Liver (tissue), 9 donors: Measurements from ENCODE around the gene C1GALT1C1L. TPM values are rescaled to one million over a fixed set of nuclear protein-coding genes. Genes with fewer than 3 reads are reported as not detected.

Experiments
- DNase-seq: peaks from one replicate; pipeline ENCODE4 v3.0.0-alpha.2; 2017; ENCODE audit warnings: low spot score
- H3K27ac ChIP-seq, 2 donors: one replicate each; pipeline ENCODE4 v1.7.0; 2013; ENCODE audit warnings: inconsistent platforms in 2 of 2, low read length in 2 of 2, control low read depth in 1 of 2, low read depth in 1 of 2, mild to moderate bottlenecking in 1 of 2
- H3K27me3 ChIP-seq, 4 donors: one replicate each; pipeline versions ENCODE4 v1.6.1 to v1.7.0; 2013; ENCODE audit warnings: low read length in 3 of 4, inconsistent platforms in 1 of 4, mild to moderate bottlenecking in 1 of 4, moderate library complexity in 1 of 4; ENCODE audit not compliant: control insufficient read depth in 4 of 4, insufficient read depth in 4 of 4
- H3K36me3 ChIP-seq, 4 donors: one replicate each; pipeline versions ENCODE4 v1.6.1 to v1.7.0; 2013; ENCODE audit warnings: low read length in 3 of 4, mild to moderate bottlenecking in 3 of 4, low read depth in 1 of 4, moderate library complexity in 1 of 4; ENCODE audit not compliant: control insufficient read depth in 4 of 4, insufficient read depth in 3 of 4
- H3K4me1 ChIP-seq, 4 donors: one replicate each; pipeline versions ENCODE4 v1.6.1 to v1.7.0; 2013; ENCODE audit warnings: low read length in 3 of 4, mild to moderate bottlenecking in 3 of 4, moderate library complexity in 1 of 4; ENCODE audit not compliant: control insufficient read depth in 4 of 4, insufficient read depth in 4 of 4
- H3K4me3 ChIP-seq, 3 donors: one replicate each; pipeline versions ENCODE4 v1.6.1 to v1.7.0; 2013; ENCODE audit warnings: low read length in 3 of 3, control low read depth in 1 of 3, low read depth in 1 of 3, mild to moderate bottlenecking in 1 of 3
- H3K9ac ChIP-seq, 2 donors: one replicate each; pipeline ENCODE4 v1.7.0; 2013; ENCODE audit warnings: low read length in 2 of 2, mild to moderate bottlenecking in 2 of 2, moderate library complexity in 2 of 2, control low read depth in 1 of 2, low read depth in 1 of 2
- H3K9me3 ChIP-seq, 4 donors: one replicate each; pipeline versions ENCODE4 v1.6.1 to v1.7.0; 2013; ENCODE audit warnings: low read length in 3 of 4; ENCODE audit not compliant: control insufficient read depth in 4 of 4
- EGR1 ChIP-seq, 2 donors: IDR thresholded peaks; 2 replicates each; pipeline ENCODE4 v1.6.1; 2016 to 2018; ENCODE audit warnings: antibody characterized with exemption in 2 of 2, low read depth in 2 of 2
- FOXA1 ChIP-seq: IDR thresholded peaks from 2 replicates; pipeline ENCODE4 v1.6.1; 2016; ENCODE audit warnings: antibody characterized with exemption
- FOXA2 ChIP-seq: IDR thresholded peaks from 2 replicates; pipeline ENCODE4 v1.6.1; 2016; ENCODE audit warnings: antibody characterized with exemption
- GABPA ChIP-seq, 2 donors: IDR thresholded peaks in 1 of 2; conservative IDR thresholded peaks in 1 of 2; 2 replicates each; pipeline ENCODE4 v1.6.1; 2016; ENCODE audit warnings: antibody characterized with exemption in 2 of 2, mild to moderate bottlenecking in 1 of 2, moderate library complexity in 1 of 2
- HNF4A ChIP-seq, 2 donors: conservative IDR thresholded peaks; 2 replicates each; pipeline ENCODE4 v1.6.1; 2016; ENCODE audit warnings: antibody characterized with exemption in 2 of 2, mild to moderate bottlenecking in 2 of 2
- HNF4G ChIP-seq: IDR thresholded peaks from 2 replicates; pipeline ENCODE4 v1.6.1; 2016; ENCODE audit warnings: antibody characterized with exemption
- JUND ChIP-seq, 2 donors: IDR thresholded peaks; 2 replicates each; pipeline ENCODE4 v1.6.1; 2016; ENCODE audit warnings: antibody characterized with exemption in 2 of 2
- NR2F2 ChIP-seq: IDR thresholded peaks from 2 replicates; pipeline ENCODE4 v1.6.1; 2016; ENCODE audit warnings: antibody characterized with exemption
- RAD21 ChIP-seq, 2 donors: IDR thresholded peaks; 2 replicates each; pipeline ENCODE4 v1.6.1; 2016; ENCODE audit warnings: antibody characterized with exemption in 2 of 2, mild to moderate bottlenecking in 2 of 2
- RXRA ChIP-seq, 2 donors: IDR thresholded peaks; 2 replicates each; pipeline ENCODE4 v1.6.1; 2017 to 2018; ENCODE audit warnings: antibody characterized with exemption in 2 of 2, mild to moderate bottlenecking in 1 of 2
- SP1 ChIP-seq: IDR thresholded peaks from 2 replicates; pipeline ENCODE4 v1.6.1; 2018; ENCODE audit warnings: antibody characterized with exemption, mild to moderate bottlenecking
- TAF1 ChIP-seq: conservative IDR thresholded peaks from 2 replicates; pipeline ENCODE4 v1.6.1; 2016; ENCODE audit warnings: antibody characterized with exemption, mild to moderate bottlenecking
- YY1 ChIP-seq: IDR thresholded peaks from 2 replicates; pipeline ENCODE4 v1.6.1; 2016; ENCODE audit warnings: antibody characterized with exemption, mild to moderate bottlenecking
- WGBS: extraction: QIAGEN DNeasy Blood & Tissue Kit; methylation state at CpG from one replicate; pipeline ENCODE4 v1.1.7; 2013; 5-methylcytosine and 5-hydroxymethylcytosine counted together
- polyA plus RNA-seq, 2 donors: library from polyadenylated mRNA; stranded (reverse) in 1 of 2; unstranded in 1 of 2; fragments of 200-250 nt in 1 of 2; fragments of >200 nt in 1 of 2; fragmentation: Nextera tagmentation in 1 of 2; extraction: Ambion mirVana in 1 of 2; gene quantifications; one replicate each; pipeline versions ENCODE4 v1.2.1 to v1.2.3, GENCODE V29; 2013 to 2015
- total RNA-seq, 2 donors: library from RNA; depleted of rRNA; stranded (reverse); fragments of >200 nt; gene quantifications; one replicate each; pipeline ENCODE4 v1.2.3, GENCODE V29; 2014
- TF ChIP-seq, protein P1 (sequence below): IDR thresholded peaks from 2 replicates; pipeline ENCODE4 v1.6.1; 2016; ENCODE audit warnings: antibody characterized with exemption
- TF ChIP-seq, protein P2 (sequence below): IDR thresholded peaks from 2 replicates; pipeline ENCODE4 v1.6.1; 2016; ENCODE audit warnings: antibody characterized with exemption, mild to moderate bottlenecking
- TF ChIP-seq, protein P3 (sequence below): IDR thresholded peaks from 2 replicates; pipeline ENCODE4 v1.6.1; 2016; ENCODE audit warnings: antibody characterized with exemption
- TF ChIP-seq, protein P4 (sequence below): IDR thresholded peaks from 2 replicates; pipeline ENCODE4 v1.6.1; 2016; ENCODE audit warnings: antibody characterized with exemption
- TF ChIP-seq, protein P5 (sequence below): fragments of 150-350 bp; IDR thresholded peaks from 2 replicates; pipeline ENCODE4 v1.5.1; 2017; ENCODE audit warnings: improper control_type of control experiment, low read depth, low read length; ENCODE audit not compliant: missing input control
- donor health status: healthy.
- donor health status: healthy.
- donor health status: healthy.
- donor health status: healthy.
- donor health status: healthy.

Gene C1GALT1C1L
- total and polyA plus RNA-seq, 4 donors = 0.07 to 0.33 (median 0.17) TPM; not detected in 1

DNA sequence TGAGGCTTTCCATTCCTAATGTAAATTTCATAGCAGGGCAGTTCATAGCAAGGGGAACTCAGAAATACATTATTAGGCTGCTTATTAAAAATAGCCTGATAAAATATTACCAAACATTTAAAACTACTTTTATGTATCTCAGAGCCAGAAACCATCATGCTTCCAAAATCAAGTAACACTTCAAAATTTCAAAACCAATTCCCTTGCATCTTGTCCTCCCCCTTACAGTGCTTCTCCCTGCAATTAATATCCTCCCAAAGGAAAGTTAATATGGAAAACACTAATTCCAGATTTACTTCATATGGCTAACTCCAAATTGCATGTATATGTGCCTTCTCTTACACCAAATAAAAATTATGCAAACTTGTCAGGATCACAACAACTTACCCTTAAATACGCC is 32.5 kb downstream of the C1GALT1C1L start:
- no peak overlapping the region for H3K4me3 ChIP-seq
- H3K4me1 ChIP-seq = no peaks in the 10 kb centered on the region
- H3K27ac ChIP-seq = no peak overlapping the region
- H3K27me3 ChIP-seq = no peaks in the 10 kb centered on the region
- no peak for DNase-seq
- no peaks in the 10 kb centered on the region for H3K36me3 ChIP-seq
- TF ChIP-seq, protein P1, sequence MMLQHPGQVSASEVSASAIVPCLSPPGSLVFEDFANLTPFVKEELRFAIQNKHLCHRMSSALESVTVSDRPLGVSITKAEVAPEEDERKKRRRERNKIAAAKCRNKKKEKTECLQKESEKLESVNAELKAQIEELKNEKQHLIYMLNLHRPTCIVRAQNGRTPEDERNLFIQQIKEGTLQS = no peak
- TF ChIP-seq TAF1 (no peak), HNF4G (no peak), GABPA (IDR thresholded peaks at IDR 0.05 in 1 of 2, conservative IDR thresholded peaks at IDR 0.05 in 1 of 2) (no peak), RAD21 (IDR thresholded peaks at IDR 0.05) (no peak)
- H3K9ac ChIP-seq = no peak overlapping the region
- peaks cover 0 to 2% (median 1%) of the 10 kb centered on the region in 4 donors for H3K9me3 ChIP-seq
- WGBS = 93% methylated on average over 1 of the region's 1 CpG

DNA sequence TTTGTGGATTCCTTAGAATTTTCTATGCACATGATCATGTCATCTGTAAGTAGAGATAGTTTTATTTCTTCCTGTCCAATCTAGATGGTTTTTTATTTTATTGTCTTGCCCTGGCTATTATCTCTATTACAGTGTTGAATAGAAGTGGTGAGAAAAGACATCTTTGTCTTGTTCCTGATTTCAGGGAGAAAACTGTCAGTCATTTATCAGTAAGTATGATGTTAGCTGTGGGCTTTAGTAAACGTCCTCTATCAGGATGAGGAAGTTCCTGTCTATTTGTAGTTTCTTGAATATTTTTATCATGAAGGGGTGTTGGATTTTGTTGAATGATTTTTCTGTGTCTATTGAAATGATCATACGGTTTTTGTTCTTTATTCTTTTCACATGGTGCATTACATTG is 33.9 kb downstream of the C1GALT1C1L start:
- no peaks in the 10 kb centered on the region for H3K27me3 ChIP-seq
- TF ChIP-seq, protein P2, sequence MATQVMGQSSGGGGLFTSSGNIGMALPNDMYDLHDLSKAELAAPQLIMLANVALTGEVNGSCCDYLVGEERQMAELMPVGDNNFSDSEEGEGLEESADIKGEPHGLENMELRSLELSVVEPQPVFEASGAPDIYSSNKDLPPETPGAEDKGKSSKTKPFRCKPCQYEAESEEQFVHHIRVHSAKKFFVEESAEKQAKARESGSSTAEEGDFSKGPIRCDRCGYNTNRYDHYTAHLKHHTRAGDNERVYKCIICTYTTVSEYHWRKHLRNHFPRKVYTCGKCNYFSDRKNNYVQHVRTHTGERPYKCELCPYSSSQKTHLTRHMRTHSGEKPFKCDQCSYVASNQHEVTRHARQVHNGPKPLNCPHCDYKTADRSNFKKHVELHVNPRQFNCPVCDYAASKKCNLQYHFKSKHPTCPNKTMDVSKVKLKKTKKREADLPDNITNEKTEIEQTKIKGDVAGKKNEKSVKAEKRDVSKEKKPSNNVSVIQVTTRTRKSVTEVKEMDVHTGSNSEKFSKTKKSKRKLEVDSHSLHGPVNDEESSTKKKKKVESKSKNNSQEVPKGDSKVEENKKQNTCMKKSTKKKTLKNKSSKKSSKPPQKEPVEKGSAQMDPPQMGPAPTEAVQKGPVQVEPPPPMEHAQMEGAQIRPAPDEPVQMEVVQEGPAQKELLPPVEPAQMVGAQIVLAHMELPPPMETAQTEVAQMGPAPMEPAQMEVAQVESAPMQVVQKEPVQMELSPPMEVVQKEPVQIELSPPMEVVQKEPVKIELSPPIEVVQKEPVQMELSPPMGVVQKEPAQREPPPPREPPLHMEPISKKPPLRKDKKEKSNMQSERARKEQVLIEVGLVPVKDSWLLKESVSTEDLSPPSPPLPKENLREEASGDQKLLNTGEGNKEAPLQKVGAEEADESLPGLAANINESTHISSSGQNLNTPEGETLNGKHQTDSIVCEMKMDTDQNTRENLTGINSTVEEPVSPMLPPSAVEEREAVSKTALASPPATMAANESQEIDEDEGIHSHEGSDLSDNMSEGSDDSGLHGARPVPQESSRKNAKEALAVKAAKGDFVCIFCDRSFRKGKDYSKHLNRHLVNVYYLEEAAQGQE = no peak
- TF ChIP-seq, protein P1 = no peak
- TF ChIP-seq NR2F2 = no peak
- TF ChIP-seq HNF4A (conservative IDR thresholded peaks at IDR 0.05) = no peak
- no peak for TF ChIP-seq RXRA (IDR thresholded peaks at IDR 0.05)
- TF ChIP-seq JUND (IDR thresholded peaks at IDR 0.05) = no peak
- no peak for TF ChIP-seq FOXA1
- TF ChIP-seq YY1 = no peak
- no peak for TF ChIP-seq SP1
- no peak for TF ChIP-seq HNF4G
- TF ChIP-seq, protein P3, sequence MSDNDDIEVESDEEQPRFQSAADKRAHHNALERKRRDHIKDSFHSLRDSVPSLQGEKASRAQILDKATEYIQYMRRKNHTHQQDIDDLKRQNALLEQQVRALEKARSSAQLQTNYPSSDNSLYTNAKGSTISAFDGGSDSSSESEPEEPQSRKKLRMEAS = no peak
- TF ChIP-seq, protein P4, sequence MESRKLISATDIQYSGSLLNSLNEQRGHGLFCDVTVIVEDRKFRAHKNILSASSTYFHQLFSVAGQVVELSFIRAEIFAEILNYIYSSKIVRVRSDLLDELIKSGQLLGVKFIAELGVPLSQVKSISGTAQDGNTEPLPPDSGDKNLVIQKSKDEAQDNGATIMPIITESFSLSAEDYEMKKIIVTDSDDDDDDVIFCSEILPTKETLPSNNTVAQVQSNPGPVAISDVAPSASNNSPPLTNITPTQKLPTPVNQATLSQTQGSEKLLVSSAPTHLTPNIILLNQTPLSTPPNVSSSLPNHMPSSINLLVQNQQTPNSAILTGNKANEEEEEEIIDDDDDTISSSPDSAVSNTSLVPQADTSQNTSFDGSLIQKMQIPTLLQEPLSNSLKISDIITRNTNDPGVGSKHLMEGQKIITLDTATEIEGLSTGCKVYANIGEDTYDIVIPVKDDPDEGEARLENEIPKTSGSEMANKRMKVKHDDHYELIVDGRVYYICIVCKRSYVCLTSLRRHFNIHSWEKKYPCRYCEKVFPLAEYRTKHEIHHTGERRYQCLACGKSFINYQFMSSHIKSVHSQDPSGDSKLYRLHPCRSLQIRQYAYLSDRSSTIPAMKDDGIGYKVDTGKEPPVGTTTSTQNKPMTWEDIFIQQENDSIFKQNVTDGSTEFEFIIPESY = no peak
- no peak for TF ChIP-seq TAF1
- no peak for TF ChIP-seq FOXA2
- TF ChIP-seq, protein P5, sequence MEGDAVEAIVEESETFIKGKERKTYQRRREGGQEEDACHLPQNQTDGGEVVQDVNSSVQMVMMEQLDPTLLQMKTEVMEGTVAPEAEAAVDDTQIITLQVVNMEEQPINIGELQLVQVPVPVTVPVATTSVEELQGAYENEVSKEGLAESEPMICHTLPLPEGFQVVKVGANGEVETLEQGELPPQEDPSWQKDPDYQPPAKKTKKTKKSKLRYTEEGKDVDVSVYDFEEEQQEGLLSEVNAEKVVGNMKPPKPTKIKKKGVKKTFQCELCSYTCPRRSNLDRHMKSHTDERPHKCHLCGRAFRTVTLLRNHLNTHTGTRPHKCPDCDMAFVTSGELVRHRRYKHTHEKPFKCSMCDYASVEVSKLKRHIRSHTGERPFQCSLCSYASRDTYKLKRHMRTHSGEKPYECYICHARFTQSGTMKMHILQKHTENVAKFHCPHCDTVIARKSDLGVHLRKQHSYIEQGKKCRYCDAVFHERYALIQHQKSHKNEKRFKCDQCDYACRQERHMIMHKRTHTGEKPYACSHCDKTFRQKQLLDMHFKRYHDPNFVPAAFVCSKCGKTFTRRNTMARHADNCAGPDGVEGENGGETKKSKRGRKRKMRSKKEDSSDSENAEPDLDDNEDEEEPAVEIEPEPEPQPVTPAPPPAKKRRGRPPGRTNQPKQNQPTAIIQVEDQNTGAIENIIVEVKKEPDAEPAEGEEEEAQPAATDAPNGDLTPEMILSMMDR = no peak
- TF ChIP-seq RAD21 (IDR thresholded peaks at IDR 0.05) = no peak
- no peak for TF ChIP-seq EGR1 (IDR thresholded peaks at IDR 0.05; ENCODE audit: low read depth in 2 of 2)
- no peak for TF ChIP-seq GABPA (IDR thresholded peaks at IDR 0.05 in 1 of 2, conservative IDR thresholded peaks at IDR 0.05 in 1 of 2)
- 60% methylated on average over 2 of the region's 2 CpGs for whole genome bisulfite sequencing
- H3K4me3 ChIP-seq = no peak overlapping the region
- H3K9me3 ChIP-seq = peaks cover 0 to 2% (median 1%) of the 10 kb centered on the region in 4 donors
- no peak for DNase-seq
- peaks cover 0 to 6% (median 4%) of the 10 kb centered on the region in 4 donors for H3K4me1 ChIP-seq
- no peaks in the 10 kb centered on the region for H3K36me3 ChIP-seq
- H3K9ac ChIP-seq = no peak overlapping the region
- H3K27ac ChIP-seq = no peak overlapping the region
